HFFc6 (cell line): ENCODE results near the gene PPP2R3C. TPM values are rescaled to one million over a fixed set of nuclear protein-coding genes. Genes with fewer than 3 reads are reported as not detected.

ENCODE experiments used
- DNase-seq: peaks from one replicate; pipeline ENCODE4 v3.0.0-alpha.2; 2018
- H3K27ac Mint-ChIP-seq: 2 replicates; pipeline ENCODE4 v1.8.0; 2020; ENCODE audit warnings: mild to moderate bottlenecking, mixed read lengths
- H3K27me3 Mint-ChIP-seq: 2 replicates; pipeline ENCODE4 v1.8.0; 2021; ENCODE audit warnings: mild to moderate bottlenecking, moderate library complexity, mixed read lengths; ENCODE audit not compliant: insufficient read depth
- H3K36me3 Mint-ChIP-seq: 2 replicates; pipeline ENCODE4 v1.8.0; 2021; ENCODE audit warnings: low read depth, mixed read lengths
- H3K4me1 Mint-ChIP-seq: 2 replicates; pipeline ENCODE4 v1.8.0; 2020; ENCODE audit warnings: low read depth, mixed read lengths
- H3K4me3 Mint-ChIP-seq: 2 replicates; pipeline ENCODE4 v1.8.0; 2020; ENCODE audit warnings: mild to moderate bottlenecking, moderate library complexity, mixed read lengths
- H3K9me3 Mint-ChIP-seq: 2 replicates; pipeline ENCODE4 v1.8.0; 2020; ENCODE audit warnings: mild to moderate bottlenecking, mixed read lengths
- long read RNA-seq: library from polyadenylated mRNA; unstranded; transcript quantifications from one replicate; pipeline ENCODE4 v2.0.0, GENCODE V29; 2019
- total RNA-seq, 6 experiments: library from RNA; stranded (reverse); fragmentation: NEBNext Ultra II Directional; extraction: Animal tissue kit (Norgen Biotek cat#: 25700); gene quantifications; 2 replicates in 1 of 6; 3 replicates in 5 of 6; pipeline ENCODE4 v1.2.3, GENCODE V29; 2021
- TF ChIP-seq, protein P1 (sequence below): fragments of 200-600 bp; sonication (generic); IDR thresholded peaks from 2 replicates; pipeline ENCODE4 v1.5.0; 2021; ENCODE audit warnings: antibody characterized with exemption, mild to moderate bottlenecking

The PPP2R3C gene
- 10 to 100 TPM; 19.0 to 26.4 (median 23.8) TPM for total RNA-seq
- long read RNA-seq, transcript PPP2R3C-217 (12 exons, 1,846 nt) = minor isoform, 10 of 33 reads
- long read RNA-seq, transcript PPP2R3C-201 (13 exons, 1,839 nt) = major isoform, 15 of 33 reads
- long read RNA-seq, partial matches to known transcripts = 4 of 33 reads
- long read RNA-seq, other reads (novel, unspliced or antisense) = 4 of 33 reads

DNA sequence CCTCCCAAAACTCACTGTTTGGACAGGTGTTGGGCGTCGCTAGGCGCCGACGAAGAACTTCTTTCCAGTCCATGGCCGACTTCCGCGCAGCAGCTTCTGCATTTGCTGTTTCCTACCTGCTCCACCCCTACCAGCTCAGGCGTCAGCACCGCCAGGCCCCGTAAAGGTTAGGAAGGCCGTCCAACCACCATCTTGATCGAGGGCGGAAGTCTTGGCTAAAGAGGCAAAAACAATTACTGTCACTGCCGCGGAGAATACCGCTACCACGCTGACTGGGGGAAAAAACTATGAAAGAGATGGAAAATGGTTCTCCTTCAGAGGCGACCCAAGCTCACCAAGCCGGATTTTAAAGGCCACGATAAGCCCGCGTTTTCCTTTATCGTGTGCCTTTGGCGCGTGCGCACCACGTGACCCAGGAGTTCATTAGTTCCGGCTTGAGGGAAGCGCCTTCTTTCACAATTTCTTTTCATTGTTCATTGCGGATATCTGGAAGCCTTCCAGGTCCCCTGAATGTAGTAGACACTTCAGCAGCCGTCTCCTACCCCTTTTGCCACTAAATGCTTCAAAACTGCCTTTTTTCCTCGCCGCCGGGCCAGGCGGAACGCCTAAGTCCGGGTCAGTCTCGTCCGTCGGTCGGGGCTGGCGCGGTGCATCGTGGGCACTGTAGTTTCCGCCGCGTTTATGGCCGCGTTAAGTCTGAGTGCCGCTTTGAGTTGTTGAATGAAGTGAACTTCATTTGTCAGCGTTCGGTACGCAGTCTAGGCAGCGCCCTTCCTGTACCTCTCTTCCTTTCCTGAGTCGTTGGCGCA is at the start of gene PPP2R3C, which contains the start of gene PRORP:
TSS of gene PPP2R3C (minus strand) at position 104 of the 809 bp plus-strand sequence. CDS start at position 73, 31 bp downstream.
TSS of gene PRORP (plus strand) at position 666 of the 809 bp plus-strand sequence. CDS start 694 bp downstream, outside the sequence.
- no peaks in the 10 kb centered on the region for H3K9me3 Mint-ChIP-seq

GRCh38 chr14:35167496-35167895 is 45.7 kb upstream of the PPP2R3C start:
- Mint-ChIP-seq H3K27ac (no peak overlapping the region), H3K4me1 (peaks cover 4% of the 10 kb centered on the region), H3K9me3 (no peaks in the 10 kb centered on the region), H3K4me3 (no peak overlapping the region), H3K27me3 (peaks cover 2% of the 10 kb centered on the region; the same call in 1 of the 2 replicates), H3K36me3 (peaks cover 21% of the 10 kb centered on the region)
- TF ChIP-seq, protein P1, sequence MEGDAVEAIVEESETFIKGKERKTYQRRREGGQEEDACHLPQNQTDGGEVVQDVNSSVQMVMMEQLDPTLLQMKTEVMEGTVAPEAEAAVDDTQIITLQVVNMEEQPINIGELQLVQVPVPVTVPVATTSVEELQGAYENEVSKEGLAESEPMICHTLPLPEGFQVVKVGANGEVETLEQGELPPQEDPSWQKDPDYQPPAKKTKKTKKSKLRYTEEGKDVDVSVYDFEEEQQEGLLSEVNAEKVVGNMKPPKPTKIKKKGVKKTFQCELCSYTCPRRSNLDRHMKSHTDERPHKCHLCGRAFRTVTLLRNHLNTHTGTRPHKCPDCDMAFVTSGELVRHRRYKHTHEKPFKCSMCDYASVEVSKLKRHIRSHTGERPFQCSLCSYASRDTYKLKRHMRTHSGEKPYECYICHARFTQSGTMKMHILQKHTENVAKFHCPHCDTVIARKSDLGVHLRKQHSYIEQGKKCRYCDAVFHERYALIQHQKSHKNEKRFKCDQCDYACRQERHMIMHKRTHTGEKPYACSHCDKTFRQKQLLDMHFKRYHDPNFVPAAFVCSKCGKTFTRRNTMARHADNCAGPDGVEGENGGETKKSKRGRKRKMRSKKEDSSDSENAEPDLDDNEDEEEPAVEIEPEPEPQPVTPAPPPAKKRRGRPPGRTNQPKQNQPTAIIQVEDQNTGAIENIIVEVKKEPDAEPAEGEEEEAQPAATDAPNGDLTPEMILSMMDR = no peak
- DNase-seq = no peak

More for the DNA sequence above, at the start of gene PPP2R3C, which contains the start of gene PRORP:
- Mint-ChIP-seq H3K36me3 (peaks cover 31% of the 10 kb centered on the region), H3K27me3 (peaks cover 9% of the 10 kb centered on the region), H3K27ac (peak within 1 kb of the TSS; percentile 100), H3K4me3 (peak within 1 kb of the TSS; percentile 95), H3K4me1 (peaks cover 43% of the 10 kb centered on the region)
- TF ChIP-seq, protein P1 = no peak
- DNase-seq = peak; percentile 95

- no peak overlapping the region for H3K27ac Mint-ChIP-seq
- DNase-seq = no peak
- TF ChIP-seq, protein P1 = no peak
- H3K4me1 Mint-ChIP-seq = peaks cover 27% of the 10 kb centered on the region
- no peaks in the 10 kb centered on the region for H3K27me3 Mint-ChIP-seq
- H3K4me3 Mint-ChIP-seq = no peak overlapping the region
- H3K9me3 Mint-ChIP-seq = no peaks in the 10 kb centered on the region
- H3K36me3 Mint-ChIP-seq = peaks cover 19% of the 10 kb centered on the region
These were observed 43.1 kb upstream of the PPP2R3C start for GRCh38 chr14:35164849-35165248.

GRCh38 chr14:35163384-35163783 is 41.6 kb upstream of the PPP2R3C start:
- Mint-ChIP-seq H3K9me3 (no peaks in the 10 kb centered on the region), H3K27me3 (no peaks in the 10 kb centered on the region; the same call in 1 of the 2 replicates), H3K4me3 (no peak overlapping the region), H3K4me1 (peaks cover 40% of the 10 kb centered on the region), H3K27ac (no peak overlapping the region), H3K36me3 (peaks cover 18% of the 10 kb centered on the region)
- DNase-seq = no peak
- TF ChIP-seq, protein P1 = no peak

DNA sequence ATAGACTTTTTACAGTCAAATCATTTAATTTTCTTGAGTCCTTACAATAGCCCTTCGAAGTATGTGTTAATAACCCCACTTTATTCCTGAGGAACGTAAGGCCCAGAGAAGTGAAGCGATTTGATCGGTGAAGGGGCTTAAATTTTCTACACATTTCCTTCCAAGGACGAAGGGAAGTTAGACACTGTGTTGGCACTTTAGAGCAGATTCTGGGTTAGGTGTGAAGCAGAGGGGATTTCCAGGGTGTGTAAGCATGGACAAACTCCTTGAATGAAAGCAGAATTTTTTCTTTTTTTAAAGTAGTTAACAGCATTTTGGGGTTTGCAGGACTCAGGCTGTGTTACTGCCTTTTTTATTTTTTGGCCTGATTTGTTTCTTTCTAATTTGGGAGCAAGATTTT is 39.4 kb upstream of the PPP2R3C start:
- no peak for DNase-seq
- Mint-ChIP-seq H3K4me3 (no peak overlapping the region), H3K4me1 (peaks cover 49% of the 10 kb centered on the region), H3K9me3 (no peaks in the 10 kb centered on the region), H3K27me3 (no peaks in the 10 kb centered on the region; the same call in 1 of the 2 replicates), H3K27ac (no peak overlapping the region), H3K36me3 (peaks cover 12% of the 10 kb centered on the region)
- TF ChIP-seq, protein P1 = no peak
